HepG2 (cell line): ENCODE results near the gene ZNF112. TPM values are rescaled to one million over a fixed set of nuclear protein-coding genes. Genes with fewer than 3 reads are reported as not detected.

ENCODE experiments used
- ARHGAP35 ChIP-seq: sonication (generic); formaldehyde crosslinking; IDR thresholded peaks from 2 replicates; pipeline ENCODE4 v1.9.0; 2022; ENCODE audit warnings: mild to moderate bottlenecking, inconsistent platforms, moderate library complexity, missing genetic modification reagents, borderline replicate concordance
- ATF1 ChIP-seq: IDR thresholded peaks from 2 replicates; pipeline ENCODE4 v1.6.1; 2016; ENCODE audit warnings: mild to moderate bottlenecking, control low read depth
- BRCA1 ChIP-seq: sonication (generic); formaldehyde crosslinking; IDR thresholded peaks from 2 replicates; pipeline ENCODE4 v1.4.0; 2020; ENCODE audit warnings: missing genetic modification reagents
- EHMT2 ChIP-seq: fragments of 200-600 bp; sonication (generic); IDR thresholded peaks from 2 replicates; pipeline ENCODE4 v1.7.0; 2017; ENCODE audit warnings: antibody characterized with exemption, low read depth, low read length, borderline replicate concordance
- ELF3 ChIP-seq: IDR thresholded peaks from 2 replicates; pipeline ENCODE4 v1.6.1; 2016; ENCODE audit warnings: missing genetic modification reagents, missing compliant biosample characterization
- ELF4 ChIP-seq: sonication (generic); formaldehyde crosslinking; IDR thresholded peaks from 2 replicates; pipeline ENCODE4 v1.5.0; 2020; ENCODE audit warnings: missing genetic modification reagents, mild to moderate bottlenecking, moderate library complexity, borderline replicate concordance
- GABPA ChIP-seq, 2 experiments: IDR thresholded peaks; 2 replicates each; pipeline ENCODE4 v1.6.1; 2011 to 2016; ENCODE audit warnings: low read depth in 2 of 2, low read length in 1 of 2, missing biosample characterization in 1 of 2, missing genetic modification characterization in 1 of 2
- KAT7 ChIP-seq: IDR thresholded peaks from 2 replicates; pipeline ENCODE4 v1.6.1; 2018; ENCODE audit warnings: borderline replicate concordance, missing compliant biosample characterization
- KDM4B ChIP-seq: sonication (generic); formaldehyde crosslinking; IDR thresholded peaks from 2 replicates; pipeline ENCODE4 v1.4.0; 2020; ENCODE audit warnings: missing genetic modification reagents
- KDM5A ChIP-seq: fragments of 200-600 bp; sonication (generic); IDR thresholded peaks from 2 replicates; pipeline ENCODE4 v1.7.0; 2018; ENCODE audit warnings: antibody characterized with exemption, mild to moderate bottlenecking, low read length, borderline replicate concordance
- KMT2A ChIP-seq: sonication (generic); formaldehyde crosslinking; IDR thresholded peaks from 2 replicates; pipeline ENCODE4 v1.4.0; 2020; ENCODE audit warnings: missing genetic modification reagents
- MEIS2 ChIP-seq: sonication (generic); formaldehyde crosslinking; IDR thresholded peaks from 2 replicates; pipeline ENCODE4 v1.9.0; 2021; ENCODE audit warnings: mild to moderate bottlenecking, missing genetic modification reagents
- NFE2 ChIP-seq: sonication (generic); formaldehyde crosslinking; IDR thresholded peaks from 2 replicates; pipeline ENCODE4 v1.4.0; 2020; ENCODE audit warnings: missing genetic modification reagents
- NFYC ChIP-seq: IDR thresholded peaks from 2 replicates; pipeline ENCODE4 v1.6.1; 2016; ENCODE audit warnings: missing genetic modification reagents, missing compliant biosample characterization
- SPEN ChIP-seq: sonication (generic); formaldehyde crosslinking; IDR thresholded peaks from 2 replicates; pipeline ENCODE4 v1.5.1; 2020; ENCODE audit warnings: low read depth, mild to moderate bottlenecking, missing genetic modification reagents
- TAF1 ChIP-seq: sonication (generic); formaldehyde crosslinking; IDR thresholded peaks from 2 replicates; pipeline ENCODE4 v1.4.0; 2020; ENCODE audit warnings: missing genetic modification reagents
- ZFP36L1 ChIP-seq: sonication (generic); formaldehyde crosslinking; IDR thresholded peaks from 2 replicates; pipeline ENCODE4 v1.8.0; 2022; ENCODE audit warnings: mild to moderate bottlenecking, missing genetic modification reagents, moderate library complexity
- ZNF224 ChIP-seq: sonication (generic); formaldehyde crosslinking; IDR thresholded peaks from 2 replicates; pipeline ENCODE4 v1.5.0; 2020; ENCODE audit warnings: mild to moderate bottlenecking, missing genetic modification reagents
- ZNF709 ChIP-seq: sonication (generic); formaldehyde crosslinking; IDR thresholded peaks from 2 replicates; pipeline ENCODE4 v1.5.0; 2020; ENCODE audit warnings: mild to moderate bottlenecking, missing genetic modification reagents
- polyA plus RNA-seq, 8 experiments: library from polyadenylated mRNA; depleted of rRNA in 3 of 8; stranded (reverse) in 7 of 8; unstranded in 1 of 8; fragments of >200 nt; fragmentation: Illumina TruSeq in 4 of 8; extraction: Trizol in 4 of 8; gene quantifications; 2 replicates each; pipeline versions ENCODE4 v1.2.1 to v1.2.3, GENCODE V29; 2011 to 2016; ENCODE audit warnings: low read depth in 4 of 8, missing spikeins in 1 of 8, mixed read lengths in 1 of 8; ENCODE audit not compliant: insufficient read depth in 1 of 8
- total RNA-seq, 5 experiments: library from RNA; depleted of rRNA; stranded (reverse); fragments of >200 nt; fragmentation: Illumina TruSeq; extraction: Trizol; gene quantifications; 2 replicates each; pipeline ENCODE4 v1.2.3, GENCODE V29; 2016; ENCODE audit warnings: low read depth in 1 of 5
- TF ChIP-seq, protein P1 (sequence below): sonication (generic); formaldehyde crosslinking; IDR thresholded peaks from 2 replicates; pipeline ENCODE4; 2020; ENCODE audit warnings: missing genetic modification reagents, mild to moderate bottlenecking, borderline replicate concordance
- TF ChIP-seq, protein P2 (sequence below): sonication (generic); formaldehyde crosslinking; IDR thresholded peaks from 2 replicates; pipeline ENCODE4 v1.5.1; 2020; ENCODE audit warnings: mild to moderate bottlenecking, missing genetic modification reagents, moderate library complexity
- TF ChIP-seq, protein P3 (sequence below): IDR thresholded peaks from 2 replicates; pipeline ENCODE4 v1.6.1; 2016; ENCODE audit warnings: mild to moderate bottlenecking

The ZNF112 gene
- total and polyA plus RNA-seq, 2 of the 13 experiments (the other 11 are each of a cell fraction or from before 2014, with no cell fraction given), result 1.8 to 3.6 TPM

DNA sequence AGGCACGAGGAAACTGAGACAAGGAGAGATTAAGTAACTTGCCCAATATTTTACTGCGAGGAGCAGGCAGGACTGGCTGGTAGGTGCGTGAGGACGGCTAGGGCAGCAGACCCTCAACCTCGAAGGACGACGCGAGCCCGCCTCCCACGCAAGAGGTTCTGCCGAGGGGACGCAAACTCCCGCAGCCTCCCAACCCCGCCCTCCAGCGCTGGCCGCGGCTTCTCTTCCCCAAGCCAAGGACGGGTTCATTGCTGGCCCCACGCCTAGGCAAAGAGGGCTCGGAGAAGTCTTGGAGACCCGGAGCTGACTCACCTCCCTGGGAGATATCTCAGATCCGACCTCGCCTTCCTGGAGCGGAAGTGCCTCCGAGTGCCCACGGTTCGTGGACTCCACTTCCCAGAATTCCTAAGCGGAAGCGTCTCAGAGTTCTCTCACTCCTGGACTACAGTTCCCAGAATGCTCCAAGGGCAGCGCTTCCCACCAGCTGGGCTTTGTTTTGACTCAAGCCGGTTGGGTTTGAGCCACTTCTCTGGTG is 51.8 kb downstream of the ZNF112 start, which contains the start of gene ZNF235 (continued):
- TF ChIP-seq, protein P1, sequence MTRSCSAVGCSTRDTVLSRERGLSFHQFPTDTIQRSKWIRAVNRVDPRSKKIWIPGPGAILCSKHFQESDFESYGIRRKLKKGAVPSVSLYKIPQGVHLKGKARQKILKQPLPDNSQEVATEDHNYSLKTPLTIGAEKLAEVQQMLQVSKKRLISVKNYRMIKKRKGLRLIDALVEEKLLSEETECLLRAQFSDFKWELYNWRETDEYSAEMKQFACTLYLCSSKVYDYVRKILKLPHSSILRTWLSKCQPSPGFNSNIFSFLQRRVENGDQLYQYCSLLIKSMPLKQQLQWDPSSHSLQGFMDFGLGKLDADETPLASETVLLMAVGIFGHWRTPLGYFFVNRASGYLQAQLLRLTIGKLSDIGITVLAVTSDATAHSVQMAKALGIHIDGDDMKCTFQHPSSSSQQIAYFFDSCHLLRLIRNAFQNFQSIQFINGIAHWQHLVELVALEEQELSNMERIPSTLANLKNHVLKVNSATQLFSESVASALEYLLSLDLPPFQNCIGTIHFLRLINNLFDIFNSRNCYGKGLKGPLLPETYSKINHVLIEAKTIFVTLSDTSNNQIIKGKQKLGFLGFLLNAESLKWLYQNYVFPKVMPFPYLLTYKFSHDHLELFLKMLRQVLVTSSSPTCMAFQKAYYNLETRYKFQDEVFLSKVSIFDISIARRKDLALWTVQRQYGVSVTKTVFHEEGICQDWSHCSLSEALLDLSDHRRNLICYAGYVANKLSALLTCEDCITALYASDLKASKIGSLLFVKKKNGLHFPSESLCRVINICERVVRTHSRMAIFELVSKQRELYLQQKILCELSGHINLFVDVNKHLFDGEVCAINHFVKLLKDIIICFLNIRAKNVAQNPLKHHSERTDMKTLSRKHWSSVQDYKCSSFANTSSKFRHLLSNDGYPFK, result peak; percentile 72; the same call in 1 of the 2 replicates
- TF ChIP-seq ATF1 (CRISPR knock-in tag) (0 out of 2 replicates have a peak, but pooled peaks have one; percentile 47), TAF1 (CRISPR knock-in tag) (peak; percentile 70), EHMT2 (peak; percentile 46; the same call in 1 of the 2 replicates), ELF3 (CRISPR knock-in tag) (0 out of 2 replicates have a peak, but pooled peaks have one; percentile 45), ARHGAP35 (0 out of 2 replicates have a peak, but pooled peaks have one; percentile 29), GABPA (IDR thresholded peaks at IDR 0.05; ENCODE audit: low read depth, low read length) (peak; percentile 90), GABPA (CRISPR knock-in tag; IDR thresholded peaks at IDR 0.05; ENCODE audit: low read depth) (peak; percentile 98), ZNF709 (CRISPR knock-in tag) (no peak), SPEN (CRISPR knock-in tag) (peak; percentile 53; the same call in 1 of the 2 replicates), NFYC (CRISPR knock-in tag) (peak; percentile 46; the same call in 1 of the 2 replicates), MEIS2 (CRISPR knock-in tag) (peak; percentile 59), ELF4 (CRISPR knock-in tag) (peak; percentile 85; the same call in 1 of the 2 replicates), KDM5A (no peak; the same call in 1 of the 2 replicates), KMT2A (CRISPR knock-in tag) (peak; percentile 75), NFE2 (CRISPR knock-in tag) (no peak), KDM4B (CRISPR knock-in tag) (no peak), KAT7 (CRISPR knock-in tag) (peak; percentile 52; the same call in 1 of the 2 replicates), ZNF224 (CRISPR knock-in tag) (no peak), BRCA1 (CRISPR knock-in tag) (no peak), ZFP36L1 (0 out of 2 replicates have a peak, but pooled peaks have one; percentile 40)
- TF ChIP-seq, protein P2, sequence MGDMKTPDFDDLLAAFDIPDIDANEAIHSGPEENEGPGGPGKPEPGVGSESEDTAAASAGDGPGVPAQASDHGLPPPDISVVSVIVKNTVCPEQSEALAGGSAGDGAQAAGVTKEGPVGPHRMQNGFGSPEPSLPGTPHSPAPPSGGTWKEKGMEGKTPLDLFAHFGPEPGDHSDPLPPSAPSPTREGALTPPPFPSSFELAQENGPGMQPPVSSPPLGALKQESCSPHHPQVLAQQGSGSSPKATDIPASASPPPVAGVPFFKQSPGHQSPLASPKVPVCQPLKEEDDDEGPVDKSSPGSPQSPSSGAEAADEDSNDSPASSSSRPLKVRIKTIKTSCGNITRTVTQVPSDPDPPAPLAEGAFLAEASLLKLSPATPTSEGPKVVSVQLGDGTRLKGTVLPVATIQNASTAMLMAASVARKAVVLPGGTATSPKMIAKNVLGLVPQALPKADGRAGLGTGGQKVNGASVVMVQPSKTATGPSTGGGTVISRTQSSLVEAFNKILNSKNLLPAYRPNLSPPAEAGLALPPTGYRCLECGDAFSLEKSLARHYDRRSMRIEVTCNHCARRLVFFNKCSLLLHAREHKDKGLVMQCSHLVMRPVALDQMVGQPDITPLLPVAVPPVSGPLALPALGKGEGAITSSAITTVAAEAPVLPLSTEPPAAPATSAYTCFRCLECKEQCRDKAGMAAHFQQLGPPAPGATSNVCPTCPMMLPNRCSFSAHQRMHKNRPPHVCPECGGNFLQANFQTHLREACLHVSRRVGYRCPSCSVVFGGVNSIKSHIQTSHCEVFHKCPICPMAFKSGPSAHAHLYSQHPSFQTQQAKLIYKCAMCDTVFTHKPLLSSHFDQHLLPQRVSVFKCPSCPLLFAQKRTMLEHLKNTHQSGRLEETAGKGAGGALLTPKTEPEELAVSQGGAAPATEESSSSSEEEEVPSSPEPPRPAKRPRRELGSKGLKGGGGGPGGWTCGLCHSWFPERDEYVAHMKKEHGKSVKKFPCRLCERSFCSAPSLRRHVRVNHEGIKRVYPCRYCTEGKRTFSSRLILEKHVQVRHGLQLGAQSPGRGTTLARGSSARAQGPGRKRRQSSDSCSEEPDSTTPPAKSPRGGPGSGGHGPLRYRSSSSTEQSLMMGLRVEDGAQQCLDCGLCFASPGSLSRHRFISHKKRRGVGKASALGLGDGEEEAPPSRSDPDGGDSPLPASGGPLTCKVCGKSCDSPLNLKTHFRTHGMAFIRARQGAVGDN, result peak; percentile 72
- TF ChIP-seq, protein P3, sequence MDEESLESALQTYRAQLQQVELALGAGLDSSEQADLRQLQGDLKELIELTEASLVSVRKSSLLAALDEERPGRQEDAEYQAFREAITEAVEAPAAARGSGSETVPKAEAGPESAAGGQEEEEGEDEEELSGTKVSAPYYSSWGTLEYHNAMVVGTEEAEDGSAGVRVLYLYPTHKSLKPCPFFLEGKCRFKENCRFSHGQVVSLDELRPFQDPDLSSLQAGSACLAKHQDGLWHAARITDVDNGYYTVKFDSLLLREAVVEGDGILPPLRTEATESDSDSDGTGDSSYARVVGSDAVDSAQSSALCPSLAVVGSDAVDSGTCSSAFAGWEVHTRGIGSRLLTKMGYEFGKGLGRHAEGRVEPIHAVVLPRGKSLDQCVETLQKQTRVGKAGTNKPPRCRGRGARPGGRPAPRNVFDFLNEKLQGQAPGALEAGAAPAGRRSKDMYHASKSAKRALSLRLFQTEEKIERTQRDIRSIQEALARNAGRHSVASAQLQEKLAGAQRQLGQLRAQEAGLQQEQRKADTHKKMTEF (CRISPR knock-in tag), result peak; percentile 43; the same call in 1 of the 2 replicates
